Tibial nerve (tissue), 3 donors: Measurements from ENCODE around the gene ELAPOR1.

Experiments used
- CTCF ChIP-seq, 5 experiments: fragments of 200-600 bp in 3 of 5; fragments of 450-650 bp in 2 of 5; sonication (generic) in 3 of 5; IDR thresholded peaks; one replicate each; pipeline ENCODE4 v1.5.1; 2016 to 2019; ENCODE audit warnings: antibody characterized with exemption in 5 of 5, mild to moderate bottlenecking in 3 of 5, moderate library complexity in 2 of 5
- POLR2A ChIP-seq, 2 donors: fragments of 450-650 bp; IDR thresholded peaks; one replicate each; pipeline ENCODE4 v1.6.1; 2017; ENCODE audit warnings: antibody characterized with exemption in 2 of 2, mild to moderate bottlenecking in 2 of 2, moderate library complexity in 2 of 2

- TF ChIP-seq CTCF (IDR thresholded peaks at IDR 0.05): no peak
- no peak for TF ChIP-seq POLR2A (IDR thresholded peaks at IDR 0.05)
Observed at GRCh38 chr1:109131059-109131458, 17.1 kb downstream of the ELAPOR1 start.
